Lower leg skin (tissue), 3 donors: ENCODE results near the gene TLE1.

ENCODE experiments used
- CTCF ChIP-seq, 3 donors: fragments of 450-650 bp; IDR thresholded peaks; one replicate each; pipeline ENCODE4 v1.5.1; 2016; ENCODE audit warnings: antibody characterized with exemption in 3 of 3, mild to moderate bottlenecking in 3 of 3, moderate library complexity in 2 of 3
- POLR2A ChIP-seq, 2 donors: fragments of 450-650 bp; IDR thresholded peaks; one replicate each; pipeline ENCODE4 v1.6.1; 2016 to 2017; ENCODE audit warnings: antibody characterized with exemption in 2 of 2, mild to moderate bottlenecking in 1 of 2, moderate library complexity in 1 of 2

GRCh38 chr9:81664638-81665222 is 24.6 kb downstream of the TLE1 start:
- TF ChIP-seq CTCF (IDR thresholded peaks at IDR 0.05) (no peak), POLR2A (IDR thresholded peaks at IDR 0.05) (no peak)
